ENCODE measurements around the gene SLC18B1. TPM values are rescaled to one million over a fixed set of nuclear protein-coding genes. Genes with fewer than 3 reads are reported as not detected.

Gene SLC18B1
- 10 to 100 TPM; 18.0 to 25.8 (median 23.5) TPM for total RNA-seq

DNA sequence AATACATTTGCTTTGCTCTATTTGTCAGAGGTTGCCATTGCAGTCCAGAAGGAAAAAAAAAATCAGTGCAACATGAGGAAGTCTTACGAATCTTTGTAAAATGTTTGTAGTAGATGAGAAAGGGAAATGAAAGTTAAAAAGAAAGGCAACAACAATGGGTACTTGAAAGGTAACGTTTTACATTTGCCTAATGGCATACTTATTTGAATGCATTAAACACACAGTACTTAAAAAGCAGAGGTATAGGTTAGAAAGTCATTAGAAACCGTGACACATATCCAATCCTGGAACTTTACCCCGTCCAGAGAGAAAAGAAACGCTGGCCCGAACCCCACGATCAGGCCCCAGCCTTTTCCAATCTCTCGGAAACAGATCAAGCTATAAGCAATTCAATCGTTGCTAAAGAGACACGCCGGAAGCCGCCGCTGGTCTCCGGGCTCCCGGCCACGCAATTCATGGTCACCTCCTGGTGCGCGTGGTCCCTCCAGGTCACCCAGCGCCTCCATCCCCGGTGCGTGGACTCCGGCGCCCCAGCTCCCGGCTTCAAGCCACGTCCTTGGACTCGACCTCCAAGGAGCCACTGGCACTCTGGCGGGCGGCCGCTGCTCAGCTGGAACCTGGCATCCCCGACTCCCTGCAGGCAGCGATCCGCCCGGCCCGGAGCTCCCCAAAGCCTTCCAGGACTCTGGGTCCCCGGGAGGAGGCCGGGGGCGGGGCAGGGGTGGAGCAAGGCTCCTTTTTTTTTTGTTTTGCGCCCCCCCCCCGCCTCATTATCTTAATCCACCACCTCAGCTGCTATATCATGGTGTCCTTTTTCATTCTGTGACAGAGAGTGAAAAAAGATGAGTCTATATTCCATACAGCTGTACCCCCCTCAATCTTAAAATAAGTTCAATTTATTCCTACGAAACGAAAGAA, at the start of gene SLC18B1:
TSS of gene SLC18B1 (minus strand) at position 687 of the 918 bp plus-strand sequence. CDS start at position 506, 181 bp downstream.
- DNase-seq: peak; percentile 78 to 79
- H3K36me3 ChIP-seq: peaks cover 0 to 4% of the 10 kb centered on the region in 2 donors
- peak within 1 kb of the TSS; percentile 49 to 95 (median 55) for H3K4me3 ChIP-seq (replicated peaks in 1 of 3)
- H3K27me3 ChIP-seq: no peaks in the 10 kb centered on the region
- 1 to 3% methylated on average over 19 to 34 of the region's 41 CpGs for WGBS, 2 donors
- TF ChIP-seq, protein P1, sequence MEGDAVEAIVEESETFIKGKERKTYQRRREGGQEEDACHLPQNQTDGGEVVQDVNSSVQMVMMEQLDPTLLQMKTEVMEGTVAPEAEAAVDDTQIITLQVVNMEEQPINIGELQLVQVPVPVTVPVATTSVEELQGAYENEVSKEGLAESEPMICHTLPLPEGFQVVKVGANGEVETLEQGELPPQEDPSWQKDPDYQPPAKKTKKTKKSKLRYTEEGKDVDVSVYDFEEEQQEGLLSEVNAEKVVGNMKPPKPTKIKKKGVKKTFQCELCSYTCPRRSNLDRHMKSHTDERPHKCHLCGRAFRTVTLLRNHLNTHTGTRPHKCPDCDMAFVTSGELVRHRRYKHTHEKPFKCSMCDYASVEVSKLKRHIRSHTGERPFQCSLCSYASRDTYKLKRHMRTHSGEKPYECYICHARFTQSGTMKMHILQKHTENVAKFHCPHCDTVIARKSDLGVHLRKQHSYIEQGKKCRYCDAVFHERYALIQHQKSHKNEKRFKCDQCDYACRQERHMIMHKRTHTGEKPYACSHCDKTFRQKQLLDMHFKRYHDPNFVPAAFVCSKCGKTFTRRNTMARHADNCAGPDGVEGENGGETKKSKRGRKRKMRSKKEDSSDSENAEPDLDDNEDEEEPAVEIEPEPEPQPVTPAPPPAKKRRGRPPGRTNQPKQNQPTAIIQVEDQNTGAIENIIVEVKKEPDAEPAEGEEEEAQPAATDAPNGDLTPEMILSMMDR (IDR thresholded peaks at IDR 0.05): no peak
- peak in 1 of 2 donors; percentile 62 for TF ChIP-seq POLR2A (IDR thresholded peaks at IDR 0.05)
- peaks cover 0 to 3% of the 10 kb centered on the region in 2 donors for H3K4me1 ChIP-seq
- intact Hi-C loops (cut with DNase I): no loop called here
- H3K9me3 ChIP-seq: no peaks in the 10 kb centered on the region
- peak within 1 kb of the TSS in 1 of 3 donors; percentile 63 for H3K27ac ChIP-seq

DNA sequence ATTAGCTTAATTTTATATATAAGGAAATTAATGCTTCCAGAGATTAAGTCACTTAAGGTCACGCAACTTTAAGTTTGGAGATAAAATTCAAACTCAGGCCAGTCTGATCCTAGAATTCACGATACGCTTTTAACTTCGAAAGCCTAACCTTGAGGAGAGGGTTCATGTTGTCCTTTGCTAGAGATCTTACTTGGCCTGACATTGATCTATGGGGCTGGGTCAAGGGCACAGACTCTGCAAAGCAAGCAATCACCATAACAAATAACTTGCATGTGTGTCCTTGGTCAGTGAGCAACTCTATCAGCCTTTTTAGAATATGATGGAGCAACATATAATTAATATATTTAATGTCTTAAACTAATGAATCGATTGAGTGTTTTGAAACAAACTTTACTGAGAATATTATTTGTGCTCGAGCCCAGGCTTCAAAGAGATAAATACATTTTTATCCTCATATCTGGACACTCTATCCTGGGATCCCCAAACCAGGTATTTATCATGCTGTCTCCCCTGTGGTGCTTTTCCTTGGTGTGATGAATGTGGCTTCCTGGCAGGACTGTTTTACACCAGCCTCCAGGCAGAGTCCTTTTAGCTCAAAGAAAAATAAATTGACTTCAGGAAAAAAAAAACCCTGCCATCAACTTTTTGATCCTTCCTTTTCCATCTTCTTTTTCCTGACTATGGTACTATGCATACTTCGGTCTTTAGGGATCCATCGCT, 45.0 kb upstream of the SLC18B1 start:
- WGBS, 2 donors: 88 to 91% methylated on average over 8 of the region's 8 CpGs
- TF ChIP-seq, protein P1 (IDR thresholded peaks at IDR 0.05): no peak
- TF ChIP-seq POLR2A (IDR thresholded peaks at IDR 0.05): no peak
- Histone ChIP-seq H3K27ac (no peak overlapping the region), H3K4me1 (peaks cover 0 to 4% of the 10 kb centered on the region in 2 donors), H3K27me3 (no peaks in the 10 kb centered on the region), H3K4me3 (replicated peaks in 1 of 3) (no peak overlapping the region), H3K36me3 (no peaks in the 10 kb centered on the region), H3K9me3 (no peaks in the 10 kb centered on the region)
- no peak for DNase-seq
- intact Hi-C loops (cut with DNase I): no loop called here

DNA sequence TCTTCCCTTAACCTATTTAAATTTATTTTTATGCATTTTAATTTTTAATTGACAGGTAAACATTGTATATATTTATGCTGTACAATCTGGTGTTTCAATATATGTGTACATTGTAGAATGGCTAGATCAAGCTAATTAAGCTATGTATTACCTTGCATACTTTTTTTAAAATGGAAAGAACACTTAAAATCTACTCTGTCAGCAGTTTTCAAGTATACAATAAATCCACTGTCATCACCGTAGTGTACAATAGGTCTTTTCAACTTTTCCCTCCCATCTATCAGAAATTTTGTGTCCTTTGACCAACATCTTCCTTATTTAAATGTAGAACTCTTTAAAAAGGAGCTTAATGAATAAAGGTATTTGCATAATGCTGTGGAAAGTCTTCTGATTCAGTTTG, 43.5 kb upstream of the SLC18B1 start:
- H3K4me1 ChIP-seq: peaks cover 0 to 4% of the 10 kb centered on the region in 2 donors
- 70 to 83% methylated on average over 1 of the region's 1 CpG for WGBS, 2 donors
- H3K36me3 ChIP-seq: no peaks in the 10 kb centered on the region
- H3K27ac ChIP-seq: no peak overlapping the region
- H3K27me3 ChIP-seq: no peaks in the 10 kb centered on the region
- no peak for DNase-seq
- intact Hi-C loops (cut with DNase I): no loop called here
- H3K4me3 ChIP-seq (replicated peaks in 1 of 3): no peak overlapping the region
- H3K9me3 ChIP-seq: no peaks in the 10 kb centered on the region
- TF ChIP-seq POLR2A (IDR thresholded peaks at IDR 0.05): no peak
- TF ChIP-seq, protein P1 (IDR thresholded peaks at IDR 0.05): no peak

DNA sequence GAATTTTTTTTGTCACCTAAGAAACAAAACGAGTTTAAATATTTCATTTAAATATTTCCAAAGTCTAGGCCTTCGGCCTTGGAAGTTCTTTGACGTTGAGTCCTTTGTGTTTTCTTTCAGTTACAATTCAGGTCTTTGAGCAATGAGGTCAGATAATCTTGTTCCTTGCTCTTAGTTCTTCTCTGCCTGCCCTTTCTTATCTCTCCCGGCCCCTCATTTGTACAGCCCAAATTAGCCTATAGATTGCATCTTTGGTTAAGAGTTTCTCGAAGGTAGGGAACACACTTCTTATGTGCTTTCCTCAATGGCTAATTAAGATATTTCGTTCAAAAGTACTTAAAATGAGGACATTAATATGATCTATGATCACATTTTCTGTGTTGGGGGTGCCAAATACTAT, 34.5 kb upstream of the SLC18B1 start:
- H3K36me3 ChIP-seq: no peaks in the 10 kb centered on the region
- intact Hi-C loops (cut with DNase I): no loop called here
- 91% methylated on average over 6 of the region's 6 CpGs for WGBS, 2 donors

More for the DNA sequence above, 34.5 kb upstream of the SLC18B1 start:
- Histone ChIP-seq H3K4me3 (replicated peaks in 1 of 3) (no peak overlapping the region), H3K9me3 (no peaks in the 10 kb centered on the region), H3K27me3 (no peaks in the 10 kb centered on the region), H3K27ac (no peak overlapping the region), H3K4me1 (no peaks in the 10 kb centered on the region)
- DNase-seq: no peak
- no peak for TF ChIP-seq POLR2A (IDR thresholded peaks at IDR 0.05)
- TF ChIP-seq, protein P1 (IDR thresholded peaks at IDR 0.05): no peak
